Liver (tissue), 3 donors: ENCODE results near the gene PZP.

Source experiments
- ATF3 ChIP-seq: IDR thresholded peaks from 2 replicates; pipeline ENCODE4 v1.6.1; 2016; ENCODE audit warnings: antibody characterized with exemption
- FOXA2 ChIP-seq: IDR thresholded peaks from 2 replicates; pipeline ENCODE4 v1.6.1; 2016; ENCODE audit warnings: antibody characterized with exemption
- HNF4A ChIP-seq, 2 donors: conservative IDR thresholded peaks; 2 replicates each; pipeline ENCODE4 v1.6.1; 2016; ENCODE audit warnings: antibody characterized with exemption in 2 of 2, mild to moderate bottlenecking in 2 of 2
- MAX ChIP-seq: IDR thresholded peaks from 2 replicates; pipeline ENCODE4 v1.6.1; 2016; ENCODE audit warnings: antibody characterized with exemption
- RXRA ChIP-seq, 2 donors: IDR thresholded peaks; 2 replicates each; pipeline ENCODE4 v1.6.1; 2017 to 2018; ENCODE audit warnings: antibody characterized with exemption in 2 of 2, mild to moderate bottlenecking in 1 of 2
- SP1 ChIP-seq: IDR thresholded peaks from 2 replicates; pipeline ENCODE4 v1.6.1; 2018; ENCODE audit warnings: antibody characterized with exemption, mild to moderate bottlenecking
- TAF1 ChIP-seq: conservative IDR thresholded peaks from 2 replicates; pipeline ENCODE4 v1.6.1; 2016; ENCODE audit warnings: antibody characterized with exemption, mild to moderate bottlenecking
- TF ChIP-seq, protein P1 (sequence below): IDR thresholded peaks from 2 replicates; pipeline ENCODE4 v1.6.1; 2016; ENCODE audit warnings: antibody characterized with exemption, mild to moderate bottlenecking
- TF ChIP-seq, protein P2 (sequence below): fragments of 150-350 bp; IDR thresholded peaks from 2 replicates; pipeline ENCODE4 v1.5.1; 2017; ENCODE audit warnings: improper control_type of control experiment, low read depth, low read length; ENCODE audit not compliant: missing input control
- donor health status: healthy.
- donor health status: healthy.

DNA sequence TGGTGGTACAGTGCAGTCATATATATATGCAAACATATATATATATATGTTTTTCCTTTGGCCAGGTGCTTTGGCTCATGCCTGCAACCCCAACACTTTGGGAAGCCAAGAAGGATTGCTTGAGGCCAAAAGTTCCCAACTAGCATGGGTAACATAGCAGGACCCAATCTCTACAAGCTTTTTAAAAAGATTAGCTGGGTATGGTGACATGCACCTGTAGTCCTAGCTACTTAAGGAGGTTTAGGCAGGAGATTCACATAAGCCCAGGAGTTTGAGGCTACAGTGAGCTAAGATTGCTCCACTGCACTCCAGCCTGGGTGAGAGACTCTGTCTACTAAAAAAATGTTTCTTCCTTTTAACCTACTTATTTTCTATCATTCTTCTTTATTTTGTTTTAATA lies 10.2 kb downstream of the PZP start:
- TF ChIP-seq, protein P1, sequence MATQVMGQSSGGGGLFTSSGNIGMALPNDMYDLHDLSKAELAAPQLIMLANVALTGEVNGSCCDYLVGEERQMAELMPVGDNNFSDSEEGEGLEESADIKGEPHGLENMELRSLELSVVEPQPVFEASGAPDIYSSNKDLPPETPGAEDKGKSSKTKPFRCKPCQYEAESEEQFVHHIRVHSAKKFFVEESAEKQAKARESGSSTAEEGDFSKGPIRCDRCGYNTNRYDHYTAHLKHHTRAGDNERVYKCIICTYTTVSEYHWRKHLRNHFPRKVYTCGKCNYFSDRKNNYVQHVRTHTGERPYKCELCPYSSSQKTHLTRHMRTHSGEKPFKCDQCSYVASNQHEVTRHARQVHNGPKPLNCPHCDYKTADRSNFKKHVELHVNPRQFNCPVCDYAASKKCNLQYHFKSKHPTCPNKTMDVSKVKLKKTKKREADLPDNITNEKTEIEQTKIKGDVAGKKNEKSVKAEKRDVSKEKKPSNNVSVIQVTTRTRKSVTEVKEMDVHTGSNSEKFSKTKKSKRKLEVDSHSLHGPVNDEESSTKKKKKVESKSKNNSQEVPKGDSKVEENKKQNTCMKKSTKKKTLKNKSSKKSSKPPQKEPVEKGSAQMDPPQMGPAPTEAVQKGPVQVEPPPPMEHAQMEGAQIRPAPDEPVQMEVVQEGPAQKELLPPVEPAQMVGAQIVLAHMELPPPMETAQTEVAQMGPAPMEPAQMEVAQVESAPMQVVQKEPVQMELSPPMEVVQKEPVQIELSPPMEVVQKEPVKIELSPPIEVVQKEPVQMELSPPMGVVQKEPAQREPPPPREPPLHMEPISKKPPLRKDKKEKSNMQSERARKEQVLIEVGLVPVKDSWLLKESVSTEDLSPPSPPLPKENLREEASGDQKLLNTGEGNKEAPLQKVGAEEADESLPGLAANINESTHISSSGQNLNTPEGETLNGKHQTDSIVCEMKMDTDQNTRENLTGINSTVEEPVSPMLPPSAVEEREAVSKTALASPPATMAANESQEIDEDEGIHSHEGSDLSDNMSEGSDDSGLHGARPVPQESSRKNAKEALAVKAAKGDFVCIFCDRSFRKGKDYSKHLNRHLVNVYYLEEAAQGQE = no peak
- TF ChIP-seq HNF4A (conservative IDR thresholded peaks at IDR 0.05) = no peak
- TF ChIP-seq TAF1 = no peak
- TF ChIP-seq, protein P2, sequence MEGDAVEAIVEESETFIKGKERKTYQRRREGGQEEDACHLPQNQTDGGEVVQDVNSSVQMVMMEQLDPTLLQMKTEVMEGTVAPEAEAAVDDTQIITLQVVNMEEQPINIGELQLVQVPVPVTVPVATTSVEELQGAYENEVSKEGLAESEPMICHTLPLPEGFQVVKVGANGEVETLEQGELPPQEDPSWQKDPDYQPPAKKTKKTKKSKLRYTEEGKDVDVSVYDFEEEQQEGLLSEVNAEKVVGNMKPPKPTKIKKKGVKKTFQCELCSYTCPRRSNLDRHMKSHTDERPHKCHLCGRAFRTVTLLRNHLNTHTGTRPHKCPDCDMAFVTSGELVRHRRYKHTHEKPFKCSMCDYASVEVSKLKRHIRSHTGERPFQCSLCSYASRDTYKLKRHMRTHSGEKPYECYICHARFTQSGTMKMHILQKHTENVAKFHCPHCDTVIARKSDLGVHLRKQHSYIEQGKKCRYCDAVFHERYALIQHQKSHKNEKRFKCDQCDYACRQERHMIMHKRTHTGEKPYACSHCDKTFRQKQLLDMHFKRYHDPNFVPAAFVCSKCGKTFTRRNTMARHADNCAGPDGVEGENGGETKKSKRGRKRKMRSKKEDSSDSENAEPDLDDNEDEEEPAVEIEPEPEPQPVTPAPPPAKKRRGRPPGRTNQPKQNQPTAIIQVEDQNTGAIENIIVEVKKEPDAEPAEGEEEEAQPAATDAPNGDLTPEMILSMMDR = no peak
- TF ChIP-seq FOXA2 = no peak
- no peak for TF ChIP-seq RXRA (IDR thresholded peaks at IDR 0.05)
- no peak for TF ChIP-seq MAX
- no peak for TF ChIP-seq ATF3
- no peak for TF ChIP-seq SP1
